Endothelial cell of umbilical vein (primary cell): ENCODE measurements around the gene SLC39A5. TPM values are rescaled to one million over a fixed set of nuclear protein-coding genes. Genes with fewer than 3 reads are reported as not detected.

ENCODE experiments used
- BruUV-seq: library from RNA; stranded (reverse); fragments of 400-500 nt; replicated peaks from 2 replicates; lab custom pipeline; 2021; lab: Mats Ljungman, UMichigan
- CTCF ChIA-PET: fragments of 300-600, 350-600 bp; sonication (Branson Sonifier 250); formaldehyde crosslinking; loops from one replicate; lab custom pipeline; 2021; ENCODE audit warnings: antibody characterized with exemption, inconsistent platforms; lab: Charles Lee
- POLR2A ChIA-PET: fragments of 300-600, 350-600 bp; sonication (Branson Sonifier 250); formaldehyde crosslinking; loops from one replicate; lab custom pipeline; 2021; ENCODE audit warnings: antibody characterized with exemption, inconsistent platforms; lab: Charles Lee
- DNase-seq: peaks from one replicate; pipeline ENCODE4 v3.0.0-alpha.2; 2011; ENCODE audit warnings: low read depth, low spot score
- FAIRE-seq: peaks from 2 replicates; lab custom pipeline; 2011; peaks lifted over from hg19 to GRCh38; lab: Jason Lieb, UNC
- H2AFZ ChIP-seq: 2 replicates; pipeline ENCODE4 v1.6.0; 2012; ENCODE audit warnings: low read depth, low read length, control low read depth, inconsistent platforms
- H3K27ac ChIP-seq: 2 replicates; pipeline ENCODE4 v1.5.1; 2011; ENCODE audit warnings: low read depth, mild to moderate bottlenecking, control low read depth, low read length, moderate library complexity; ENCODE audit not compliant: insufficient read depth
- H3K27me3 ChIP-seq, 2 experiments: 2 replicates each; pipeline versions ENCODE4 v1.6.0 to v1.6.1; 2011; ENCODE audit warnings: low read length in 2 of 2, mixed read lengths in 1 of 2; ENCODE audit not compliant: control insufficient read depth in 2 of 2, insufficient read depth in 2 of 2
- H3K36me3 ChIP-seq, 2 experiments: 2 replicates in 1 of 2; 3 replicates in 1 of 2; pipeline ENCODE4 v1.5.1; 2011; ENCODE audit warnings: low read length in 2 of 2, mild to moderate bottlenecking in 1 of 2, moderate library complexity in 1 of 2; ENCODE audit not compliant: control insufficient read depth in 2 of 2, insufficient read depth in 2 of 2; ENCODE audit errors: extremely low read depth in 1 of 2
- H3K4me1 ChIP-seq: 3 replicates; pipeline ENCODE4 v1.5.1; 2011; ENCODE audit warnings: mild to moderate bottlenecking, low read length; ENCODE audit not compliant: control insufficient read depth, insufficient read depth; ENCODE audit errors: extremely low read depth
- H3K4me2 ChIP-seq: 2 replicates; pipeline ENCODE4 v1.6.1; 2011; ENCODE audit warnings: low read length, control low read depth, mixed read lengths; ENCODE audit not compliant: insufficient read depth
- H3K4me3 ChIP-seq, 3 experiments: fragments of 200-600 bp in 1 of 3; sonication (generic), shearing (Covaris generic) in 1 of 3; replicated peaks in 1 of 3; 2 replicates each; pipeline ENCODE4 v1.5.1; 2011 to 2016; ENCODE audit warnings: control low read depth in 3 of 3, low read length in 3 of 3, mild to moderate bottlenecking in 2 of 3, inconsistent platforms in 1 of 3, low read depth in 1 of 3, moderate library complexity in 1 of 3; ENCODE audit not compliant: insufficient read depth in 1 of 3
- H3K79me2 ChIP-seq: 2 replicates; pipeline ENCODE4 v1.6.0; 2012; ENCODE audit warnings: low read length, inconsistent platforms; ENCODE audit not compliant: control insufficient read depth, insufficient read depth
- H3K9ac ChIP-seq: replicated peaks from 2 replicates; pipeline ENCODE3; 2011; ENCODE audit warnings: low read length, control low read depth; ENCODE audit not compliant: insufficient read depth; ENCODE audit errors: extremely low read depth
- H3K9me1 ChIP-seq: replicated peaks from 3 replicates; pipeline ENCODE4 v1.6.0; 2011; ENCODE audit warnings: mild to moderate bottlenecking, low read length; ENCODE audit not compliant: control insufficient read depth, insufficient read depth; ENCODE audit errors: extremely low read depth
- H3K9me3 ChIP-seq: replicated peaks from 2 replicates; pipeline ENCODE4 v1.5.1; 2012; ENCODE audit warnings: low read length, inconsistent platforms; ENCODE audit not compliant: control insufficient read depth, insufficient read depth
- H4K20me1 ChIP-seq: replicated peaks from 2 replicates; pipeline ENCODE3; 2011; ENCODE audit warnings: mild to moderate bottlenecking, low read length; ENCODE audit not compliant: control insufficient read depth, insufficient read depth; ENCODE audit errors: extremely low read depth
- CTCF ChIP-seq, 2 donors: IDR thresholded peaks; 1 replicate in 1 of 2; 2 replicates in 1 of 2; pipeline ENCODE4 v1.5.1; 2011; ENCODE audit warnings: low read length in 2 of 2, mild to moderate bottlenecking in 2 of 2, moderate library complexity in 2 of 2, control low read depth in 1 of 2, inconsistent platforms in 1 of 2, low read depth in 1 of 2; ENCODE audit not compliant: insufficient read depth in 1 of 2; ENCODE audit errors: extremely low read depth in 1 of 2
- EZH2 ChIP-seq: IDR thresholded peaks from 2 replicates; pipeline ENCODE4 v1.6.1; 2012; ENCODE audit warnings: borderline replicate concordance, low read depth, mild to moderate bottlenecking, moderate library complexity, low read length, inconsistent platforms; ENCODE audit not compliant: severe bottlenecking
- FOS ChIP-seq: IDR thresholded peaks from 2 replicates; pipeline ENCODE4 v1.6.1; 2011; ENCODE audit warnings: mild to moderate bottlenecking, low read length, moderate library complexity, borderline replicate concordance; ENCODE audit not compliant: insufficient read depth
- GATA2 ChIP-seq: IDR thresholded peaks from 2 replicates; pipeline ENCODE4 v1.7.0; 2011; ENCODE audit warnings: low read depth, mild to moderate bottlenecking, moderate library complexity, mixed read lengths, low read length; ENCODE audit not compliant: insufficient read length, insufficient read depth
- JUN ChIP-seq: IDR thresholded peaks from 2 replicates; pipeline ENCODE4 v1.6.1; 2011; ENCODE audit warnings: borderline replicate concordance, low read depth; ENCODE audit not compliant: insufficient read length, insufficient read depth
- MYC ChIP-seq: IDR thresholded peaks from one replicate; pipeline ENCODE4 v1.6.1; 2011; ENCODE audit warnings: mild to moderate bottlenecking, low read depth, low read length
- POLR2A ChIP-seq: IDR thresholded peaks from 2 replicates; pipeline ENCODE4 v1.6.1; 2012; ENCODE audit warnings: low read depth, mild to moderate bottlenecking, control low read depth, low read length
- POLR2AphosphoS5 ChIP-seq: IDR thresholded peaks from 2 replicates; pipeline ENCODE4 v1.6.1; 2012; ENCODE audit warnings: low read depth, mild to moderate bottlenecking, control low read depth, low read length, moderate library complexity; ENCODE audit not compliant: insufficient read depth
- dilution Hi-C: fragments of 300-500 bp; cut with MboI; formaldehyde crosslinking; loops from one replicate; pipeline ENCODE4 v1.15.0; 2019; ENCODE audit warnings: low sequenced_read_pairs; ENCODE audit not compliant: extremely low pct_ligation_motif_present
- intact Hi-C: fragments of 100-400 bp; cut with micrococcal nuclease; formaldehyde crosslinking; loops from one replicate; pipeline ENCODE4 v1.10.0; 2022
- polyA plus RNA-seq, 4 experiments: library from polyadenylated mRNA; depleted of rRNA in 3 of 4; stranded (reverse) in 3 of 4; unstranded in 1 of 4; fragments of >200 nt; gene quantifications; 2 replicates each; pipeline versions ENCODE4 v1.2.1 to v1.2.3, GENCODE V29; 2011 to 2012; ENCODE audit warnings: missing spikeins in 1 of 4
- total RNA-seq: library from RNA; stranded (reverse); gene quantifications from 2 replicates; pipeline ENCODE4 v1.2.3, GENCODE V29; 2021

SLC39A5 gene
- total and polyA plus RNA-seq, 2 donors (not counting 3 experiments of a cell fraction or from before 2014, with no cell fraction given), result 0.10 TPM; not detected in 1

DNA sequence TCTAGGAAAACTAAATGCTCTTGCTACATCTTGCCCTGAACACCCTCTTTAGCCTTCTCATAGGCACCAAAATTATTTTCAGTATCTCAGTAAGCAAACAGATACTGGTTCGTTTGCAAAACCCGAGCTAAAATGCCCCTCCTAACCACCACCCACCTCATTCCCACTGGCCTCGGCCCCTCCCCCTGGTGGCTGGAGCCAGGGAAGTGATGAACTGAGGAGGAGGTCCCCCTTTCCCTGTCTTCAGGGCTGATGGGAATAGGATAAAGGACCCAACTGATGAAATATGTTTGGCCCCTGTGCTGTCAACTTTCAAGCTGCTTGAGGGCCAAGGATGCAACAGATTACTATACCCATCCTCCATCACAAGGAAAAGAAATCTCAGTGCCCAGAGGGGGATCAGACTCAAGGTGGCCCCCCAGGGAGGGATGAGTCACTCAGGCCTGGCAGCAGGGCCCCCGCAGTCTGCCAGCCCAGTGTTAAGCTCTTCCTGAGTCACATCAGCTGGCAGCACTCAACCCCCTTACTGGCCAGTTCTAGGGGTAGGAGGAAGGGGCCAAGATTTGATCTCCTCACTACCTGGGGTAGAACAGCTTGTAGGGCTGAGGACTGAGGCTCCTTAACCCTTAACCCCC, 26.6 kb downstream of the SLC39A5 start:
- dilution Hi-C loops (no loop called here), intact Hi-C loops (no loop called here)
- no peaks in the 10 kb centered on the region for H4K20me1 ChIP-seq
- H2AFZ ChIP-seq, result no peak overlapping the region
- CTCF ChIA-PET, result interaction anchor here (0.9 to 4.0 kb wide), 6 partner anchors 9 to 66 kb away, joined by 3 to 50 read pairs (median 9); partner anchors contain the start of genes COQ10A, RNF41 and SMARCC2
- no peak overlapping the region for H3K27ac ChIP-seq
- TF ChIP-seq FOS (no peak), CTCF (IDR thresholded peaks at IDR 0.05; ENCODE audit: extremely low read depth in 1 of 2, insufficient read depth in 1 of 2, low read depth in 1 of 2, low read length in 2 of 2) (peak in 1 of 2 donors; percentile 16)
- POLR2A ChIA-PET, result no interaction called here
- no TSS peak for BruUV-seq
- no peak for FAIRE-seq
- no peaks in the 10 kb centered on the region for H3K9me3 ChIP-seq
- no peaks in the 10 kb centered on the region for H3K9me1 ChIP-seq
- peaks cover 24 to 40% of the 10 kb centered on the region in 2 experiments for H3K36me3 ChIP-seq
- H3K4me1 ChIP-seq, result peaks cover 18% of the 10 kb centered on the region
- H3K9ac ChIP-seq, result no peak overlapping the region
- H3K4me2 ChIP-seq, result peak overlapping the region; percentile 81
- H3K4me3 ChIP-seq, result peak overlapping the region in 1 of 3 experiments; percentile 20
- H3K79me2 ChIP-seq, result peaks cover 26% of the 10 kb centered on the region
- no peaks in the 10 kb centered on the region for H3K27me3 ChIP-seq
- no peak for DNase-seq

DNA sequence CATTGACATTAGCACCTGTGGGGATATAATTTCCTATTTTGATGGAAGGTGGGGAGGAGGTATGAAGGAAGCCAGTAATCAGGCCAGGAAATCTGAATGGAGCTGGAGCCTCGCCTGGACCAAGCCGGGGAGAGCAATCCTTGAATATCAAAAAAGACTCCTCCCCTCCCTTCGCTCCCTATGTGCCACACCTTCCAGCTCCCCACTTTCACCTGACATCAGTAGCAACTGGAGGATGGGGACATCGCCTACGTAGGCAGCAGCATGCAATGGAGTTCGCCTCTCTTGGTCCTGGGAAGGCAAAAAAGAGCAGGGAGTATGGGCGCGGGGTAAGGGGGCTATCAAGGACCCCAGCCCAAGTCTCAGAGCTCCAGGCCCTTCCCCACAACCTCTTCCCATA, 27.2 kb downstream of the SLC39A5 start:
- no peak for FAIRE-seq
- Histone ChIP-seq H3K9me1 (no peaks in the 10 kb centered on the region), H3K4me3 (peak overlapping the region; percentile 84 to 96 (median 91)), H3K9me3 (no peaks in the 10 kb centered on the region), H3K36me3 (peaks cover 22 to 36% of the 10 kb centered on the region in 2 experiments), H3K79me2 (peaks cover 26% of the 10 kb centered on the region), H4K20me1 (no peaks in the 10 kb centered on the region), H2AFZ (no peak overlapping the region), H3K4me1 (peaks cover 18% of the 10 kb centered on the region), H3K9ac (peak overlapping the region; percentile 81), H3K27me3 (no peaks in the 10 kb centered on the region), H3K27ac (no peak overlapping the region), H3K4me2 (peak overlapping the region; percentile 81)
- BruUV-seq, result no TSS peak
- dilution Hi-C loops, result no loop called here
- no peak for DNase-seq
- no peak for TF ChIP-seq POLR2A
- no peak for TF ChIP-seq POLR2AphosphoS5
- TF ChIP-seq GATA2, result no peak
- no peak for TF ChIP-seq FOS
- no peak for TF ChIP-seq JUN
- no peak for TF ChIP-seq MYC
- TF ChIP-seq EZH2, result no peak
- ChIA-PET CTCF (interaction anchor here (0.6 to 4.0 kb wide), 7 partner anchors 9 to 323 kb away, joined by 3 to 50 read pairs (median 4); partner anchors contain the start of genes COQ10A and SMARCC2), POLR2A (no interaction called here)
- intact Hi-C loops, result no loop called here
